ENCODE results near the gene TRIM2.

DNA sequence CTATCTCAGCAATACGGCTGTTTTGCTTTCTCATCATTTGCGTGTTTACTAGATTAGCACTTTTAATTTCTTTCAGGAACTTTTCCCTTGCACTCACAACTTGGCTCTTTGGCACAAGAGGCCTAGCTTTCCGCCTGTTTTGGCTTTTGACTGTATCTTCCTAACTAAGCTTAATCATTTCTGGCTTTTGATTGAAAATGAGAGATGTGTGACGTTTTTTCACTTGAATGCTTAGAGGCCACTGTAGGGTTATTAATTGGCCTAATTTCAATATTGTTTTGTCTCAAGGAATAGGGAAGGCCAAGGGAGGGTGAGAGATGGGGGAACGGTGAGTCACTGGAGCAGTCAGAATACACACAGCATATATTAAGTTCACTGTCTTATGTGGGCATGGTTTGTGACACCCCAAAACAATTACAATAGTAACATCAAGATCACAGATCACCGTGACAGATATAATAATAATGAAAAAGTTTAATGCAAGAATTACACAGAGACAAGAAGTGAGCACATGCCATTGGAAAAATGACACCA is 167.5 kb downstream of the TRIM2 start:
- TF ChIP-seq CTCF (conservative IDR thresholded peaks at IDR 0.05; ENCODE audit: low read length) (no peak), EZH2phosphoT487 (IDR thresholded peaks at IDR 0.05; ENCODE audit: borderline replicate concordance, low read depth, low read length) (no peak)
